GM12872 (cell line): ENCODE results near the gene SGPP2.

ENCODE experiments used
- CTCF ChIP-seq: IDR thresholded peaks from 3 replicates; pipeline ENCODE4 v1.5.1; 2011; ENCODE audit warnings: low read depth, mild to moderate bottlenecking, low read length, moderate library complexity; ENCODE audit not compliant: insufficient read depth

SGPP2 gene

GRCh38 chr2:222572751-222573174 lies 148.4 kb downstream of the SGPP2 start:
- no peak for TF ChIP-seq CTCF

- TF ChIP-seq CTCF: no peak
Observed at GRCh38 chr2:222575618-222576017, 151.3 kb downstream of the SGPP2 start.

GRCh38 chr2:222576171-222577081 lies 152.1 kb downstream of the SGPP2 start:
- no peak for TF ChIP-seq CTCF

- TF ChIP-seq CTCF: no peak
Observed at GRCh38 chr2:222577341-222577740, 153.0 kb downstream of the SGPP2 start.

GRCh38 chr2:222582928-222583327 lies 158.6 kb downstream of the SGPP2 start:
- TF ChIP-seq CTCF: peak; percentile 27; the same call in 1 of the 3 replicates

- TF ChIP-seq CTCF: no peak
Observed at GRCh38 chr2:222591661-222592060, 167.3 kb downstream of the SGPP2 start.

GRCh38 chr2:222592176-222592575 lies 167.8 kb downstream of the SGPP2 start:
- no peak for TF ChIP-seq CTCF
